IPS-15b (cell line): Measurements from ENCODE around the gene SACM1L.

Experiments
- H3K27me3 ChIP-seq: one replicate; pipeline ENCODE4 v1.6.1; 2013; ENCODE audit warnings: low read length; ENCODE audit not compliant: control insufficient read depth, insufficient read depth
- H3K36me3 ChIP-seq: one replicate; pipeline ENCODE4 v1.6.1; 2013; ENCODE audit warnings: low read length; ENCODE audit not compliant: control insufficient read depth, insufficient read depth
- H3K4me1 ChIP-seq: one replicate; pipeline ENCODE4 v1.6.1; 2013; ENCODE audit warnings: mild to moderate bottlenecking, low read length; ENCODE audit not compliant: control insufficient read depth, insufficient read depth
- H3K4me3 ChIP-seq: one replicate; pipeline ENCODE4 v1.5.1; 2013; ENCODE audit warnings: low read depth, low read length
- H3K9ac ChIP-seq: one replicate; pipeline ENCODE4 v1.6.1; 2013; ENCODE audit warnings: low read depth, mild to moderate bottlenecking, low read length
- H3K9me3 ChIP-seq: one replicate; pipeline ENCODE4 v1.6.1; 2013; ENCODE audit warnings: mild to moderate bottlenecking, low read length; ENCODE audit not compliant: control insufficient read depth, insufficient read depth

The SACM1L gene

GRCh38 chr3:45654397-45654944, 34.7 kb upstream of the SACM1L start:
- no peak overlapping the region for H3K4me3 ChIP-seq
- peaks cover 3% of the 10 kb centered on the region for H3K9me3 ChIP-seq
- no peak overlapping the region for H3K9ac ChIP-seq
- no peaks in the 10 kb centered on the region for H3K27me3 ChIP-seq
- H3K4me1 ChIP-seq = no peaks in the 10 kb centered on the region
- H3K36me3 ChIP-seq = no peaks in the 10 kb centered on the region

GRCh38 chr3:45655906-45656305, 33.3 kb upstream of the SACM1L start:
- H3K4me1 ChIP-seq = no peaks in the 10 kb centered on the region
- H3K36me3 ChIP-seq = no peaks in the 10 kb centered on the region
- no peak overlapping the region for H3K9ac ChIP-seq

DNA sequence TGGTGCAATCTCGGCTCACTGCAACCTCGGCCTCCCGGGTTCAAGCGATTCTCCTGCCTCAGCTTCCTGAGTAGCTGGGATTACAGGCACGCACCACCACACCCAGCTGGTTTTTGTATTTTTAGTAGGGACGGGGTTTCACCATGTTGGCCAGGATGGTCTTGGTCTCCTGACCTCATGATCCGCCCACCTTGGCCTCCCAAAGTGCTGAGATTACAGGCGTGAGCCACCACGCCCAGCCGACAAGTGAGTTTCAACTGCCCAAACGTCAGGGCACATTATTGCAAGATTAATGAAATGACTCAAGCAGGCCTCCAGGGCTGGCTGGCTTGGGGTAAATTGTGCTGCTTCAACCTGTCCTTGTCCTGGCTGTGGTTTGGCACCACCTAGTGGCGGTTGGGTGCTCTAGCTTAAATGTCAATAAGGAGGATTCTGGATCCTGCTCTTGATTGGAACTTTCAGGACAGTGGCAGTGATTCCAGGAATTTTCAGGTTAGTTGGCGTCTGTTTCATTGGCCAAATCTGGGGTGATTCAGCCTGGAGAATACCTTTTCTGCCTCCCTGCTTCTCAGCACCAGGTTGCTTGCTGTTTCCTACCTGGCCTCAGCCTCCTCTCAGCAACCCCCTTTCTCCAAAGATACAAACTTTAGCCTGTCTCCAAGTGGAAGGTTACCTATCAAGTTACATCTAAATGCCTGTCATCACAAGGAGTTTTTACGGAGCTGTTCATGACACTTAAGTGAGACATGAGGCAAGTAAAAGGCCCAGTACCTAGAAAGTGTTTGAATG, 32.4 kb upstream of the SACM1L start:
- Histone ChIP-seq H3K4me3 (no peak overlapping the region), H3K27me3 (no peaks in the 10 kb centered on the region), H3K4me1 (no peaks in the 10 kb centered on the region), H3K9ac (no peak overlapping the region), H3K9me3 (peaks cover 3% of the 10 kb centered on the region), H3K36me3 (no peaks in the 10 kb centered on the region)

More at GRCh38 chr3:45655906-45656305, 33.3 kb upstream of the SACM1L start:
- Histone ChIP-seq H3K4me3 (no peak overlapping the region), H3K27me3 (no peaks in the 10 kb centered on the region), H3K9me3 (peaks cover 3% of the 10 kb centered on the region)

GRCh38 chr3:45657853-45658252, 31.3 kb upstream of the SACM1L start:
- no peaks in the 10 kb centered on the region for H3K4me1 ChIP-seq
- H3K36me3 ChIP-seq = no peaks in the 10 kb centered on the region
- no peak overlapping the region for H3K9ac ChIP-seq

GRCh38 chr3:45659661-45660566, 29.3 kb upstream of the SACM1L start:
- Histone ChIP-seq H3K36me3 (no peaks in the 10 kb centered on the region), H3K9ac (no peak overlapping the region), H3K4me3 (no peak overlapping the region), H3K9me3 (peaks cover 3% of the 10 kb centered on the region), H3K27me3 (no peaks in the 10 kb centered on the region), H3K4me1 (no peaks in the 10 kb centered on the region)

More at GRCh38 chr3:45657853-45658252, 31.3 kb upstream of the SACM1L start:
- Histone ChIP-seq H3K9me3 (peaks cover 3% of the 10 kb centered on the region), H3K4me3 (no peak overlapping the region), H3K27me3 (no peaks in the 10 kb centered on the region)

DNA sequence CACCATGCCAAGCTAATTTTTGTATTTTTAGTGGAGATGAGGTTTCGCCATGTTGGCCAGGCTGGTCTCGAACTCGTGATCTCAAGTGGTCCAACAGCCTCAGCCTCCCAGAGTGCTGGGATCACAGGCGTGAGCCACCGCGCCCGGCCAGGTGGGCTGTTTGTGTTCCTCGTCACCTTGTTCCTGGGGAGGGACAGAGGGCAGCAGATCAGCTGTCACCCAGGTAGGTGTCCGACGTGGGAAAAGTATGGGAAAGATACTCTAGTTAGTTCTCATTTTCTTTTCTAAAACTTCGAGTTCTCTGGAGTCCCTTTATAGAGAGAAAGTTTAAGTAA, 28.7 kb upstream of the SACM1L start:
- H3K27me3 ChIP-seq = no peaks in the 10 kb centered on the region
- no peak overlapping the region for H3K4me3 ChIP-seq
- no peaks in the 10 kb centered on the region for H3K36me3 ChIP-seq
- H3K4me1 ChIP-seq = no peaks in the 10 kb centered on the region
- H3K9me3 ChIP-seq = peaks cover 3% of the 10 kb centered on the region
- no peak overlapping the region for H3K9ac ChIP-seq

GRCh38 chr3:45664578-45664977, 24.6 kb upstream of the SACM1L start:
- H3K36me3 ChIP-seq = peaks cover 13% of the 10 kb centered on the region
- no peaks in the 10 kb centered on the region for H3K4me1 ChIP-seq
- H3K4me3 ChIP-seq = no peak overlapping the region
- H3K27me3 ChIP-seq = no peaks in the 10 kb centered on the region
- H3K9me3 ChIP-seq = no peaks in the 10 kb centered on the region
- H3K9ac ChIP-seq = no peak overlapping the region

DNA sequence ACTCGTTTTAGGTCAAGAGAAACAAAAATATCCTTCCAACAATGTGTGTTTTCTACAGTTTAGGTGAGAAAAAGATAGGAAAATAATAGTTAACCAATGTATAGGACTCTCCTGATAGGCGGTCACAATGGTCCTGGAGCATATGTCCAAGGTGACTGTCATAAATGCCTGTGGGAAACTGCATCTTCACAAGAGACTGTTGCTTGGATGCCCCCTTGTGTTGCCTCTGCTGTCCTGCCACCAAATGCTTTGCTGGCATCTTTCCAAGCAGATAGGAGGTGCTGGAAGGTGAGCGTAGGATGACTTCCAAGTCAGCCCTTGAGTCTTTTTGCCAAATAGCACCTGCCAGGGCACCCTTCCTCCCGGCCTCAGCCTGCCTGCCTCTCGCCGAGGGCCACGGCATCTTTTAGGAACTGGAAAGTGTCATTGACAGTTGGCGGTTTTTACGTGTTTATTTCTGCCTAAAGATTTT, 24.1 kb upstream of the SACM1L start:
- no peaks in the 10 kb centered on the region for H3K4me1 ChIP-seq
- no peaks in the 10 kb centered on the region for H3K9me3 ChIP-seq
- no peak overlapping the region for H3K4me3 ChIP-seq

GRCh38 chr3:45666757-45667431, 22.3 kb upstream of the SACM1L start:
- Histone ChIP-seq H3K9ac (no peak overlapping the region), H3K4me1 (no peaks in the 10 kb centered on the region), H3K9me3 (no peaks in the 10 kb centered on the region), H3K27me3 (no peaks in the 10 kb centered on the region), H3K36me3 (peaks cover 17% of the 10 kb centered on the region), H3K4me3 (no peak overlapping the region)

More for the DNA sequence above, 24.1 kb upstream of the SACM1L start:
- Histone ChIP-seq H3K9ac (no peak overlapping the region), H3K27me3 (no peaks in the 10 kb centered on the region), H3K36me3 (peaks cover 13% of the 10 kb centered on the region)

DNA sequence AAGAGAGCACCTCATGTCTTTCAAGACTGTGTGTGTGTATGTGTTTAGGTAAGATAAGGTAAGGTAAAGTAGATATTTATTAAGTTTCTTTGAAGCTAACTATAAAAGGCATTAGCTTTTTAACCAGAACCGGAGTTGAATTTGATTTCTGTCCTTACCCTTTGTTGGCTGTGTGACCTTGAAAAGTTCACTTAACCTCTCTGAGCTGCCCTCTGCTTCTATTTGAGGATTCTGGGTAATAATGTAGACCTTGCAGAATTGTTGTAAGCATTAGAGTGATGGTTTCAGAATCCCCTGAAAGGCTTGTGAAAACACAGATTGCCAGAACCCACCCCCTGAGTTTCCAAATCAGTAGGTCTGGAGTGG, 21.6 kb upstream of the SACM1L start:
- Histone ChIP-seq H3K9ac (no peak overlapping the region), H3K36me3 (peaks cover 19% of the 10 kb centered on the region), H3K4me3 (no peak overlapping the region), H3K9me3 (no peaks in the 10 kb centered on the region), H3K4me1 (no peaks in the 10 kb centered on the region), H3K27me3 (no peaks in the 10 kb centered on the region)

DNA sequence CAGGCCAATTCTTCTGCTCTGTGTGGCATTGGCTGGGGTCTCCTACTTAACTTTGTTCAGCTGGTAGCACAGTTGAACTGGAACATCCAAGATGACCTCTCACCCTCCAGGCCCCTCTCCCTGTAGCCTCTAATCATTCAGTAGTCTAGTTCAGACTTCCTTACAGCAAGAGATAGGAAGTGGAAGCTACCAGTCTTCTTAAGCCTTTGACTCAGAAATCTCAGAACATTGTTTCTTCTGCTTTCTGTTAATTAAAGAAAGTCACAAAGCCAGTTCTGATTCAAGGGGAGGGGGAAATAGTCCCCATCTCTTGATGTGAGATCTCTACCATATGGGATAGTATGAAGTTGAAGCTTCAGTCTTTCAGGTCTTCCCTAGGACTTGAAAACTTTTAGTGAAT, 18.8 kb upstream of the SACM1L start:
- Histone ChIP-seq H3K36me3 (peaks cover 25% of the 10 kb centered on the region), H3K27me3 (no peaks in the 10 kb centered on the region), H3K9ac (no peak overlapping the region), H3K9me3 (no peaks in the 10 kb centered on the region), H3K4me1 (no peaks in the 10 kb centered on the region), H3K4me3 (no peak overlapping the region)
